SK-N-SH treated with all-trans-retinoic acid at 6 μM for 48 hours (cell line): ENCODE data around the gene SEL1L.

ENCODE experiments used
- ATAC-seq: fragments of 200-7000 bp; cut with Tn5 transposase; 3 replicates; pipeline ENCODE4 v1.9.1; 2020; ENCODE audit warnings: mild to moderate bottlenecking, moderate library complexity
- ARNTL ChIP-seq: fragments of 450-650 bp; formaldehyde crosslinking; IDR thresholded peaks from 2 replicates; pipeline ENCODE4 v1.5.0; 2020; ENCODE audit warnings: low read depth, mild to moderate bottlenecking, moderate library complexity, borderline replicate concordance
- BACH2 ChIP-seq: fragments of 250-450 bp; sonication (Bioruptor Pico); IDR thresholded peaks from 2 replicates; pipeline ENCODE4 v1.9.0; 2021; ENCODE audit warnings: mild to moderate bottlenecking, borderline replicate concordance
- CREB5 ChIP-seq: fragments of 250-450 bp; sonication (Bioruptor Pico); IDR thresholded peaks from 2 replicates; pipeline ENCODE4 v1.5.1; 2020; ENCODE audit warnings: low read depth, mild to moderate bottlenecking, moderate library complexity
- GLIS3 ChIP-seq: fragments of 250-450 bp; sonication (Bioruptor Pico); IDR thresholded peaks from 2 replicates; pipeline ENCODE4 v1.5.0; 2020; ENCODE audit warnings: mild to moderate bottlenecking, moderate library complexity
- ISL1 ChIP-seq: fragments of 250-450 bp; sonication (Bioruptor Pico); IDR thresholded peaks from 2 replicates; pipeline ENCODE4 v2.1.2; 2022; ENCODE audit warnings: mild to moderate bottlenecking, moderate library complexity
- PATZ1 ChIP-seq: fragments of 250-450 bp; sonication (Bioruptor Pico); IDR thresholded peaks from 2 replicates; pipeline ENCODE4 v1.8.0; 2020; ENCODE audit warnings: mild to moderate bottlenecking, moderate library complexity, borderline replicate concordance
- POU6F1 ChIP-seq: fragments of 250-450 bp; sonication (Bioruptor Pico); IDR thresholded peaks from 2 replicates; pipeline ENCODE4 v1.8.0; 2021; ENCODE audit warnings: low read depth, mild to moderate bottlenecking, moderate library complexity, borderline replicate concordance
- PPARA ChIP-seq: fragments of 250-450 bp; sonication (Bioruptor Pico); IDR thresholded peaks from 2 replicates; pipeline ENCODE4 v1.5.0; 2020; ENCODE audit warnings: mild to moderate bottlenecking, borderline replicate concordance
- RARB ChIP-seq: fragments of 250-450 bp; sonication (Bioruptor Pico); IDR thresholded peaks from 2 replicates; pipeline ENCODE4 v1.8.0; 2021; ENCODE audit warnings: mild to moderate bottlenecking, moderate library complexity
- SNAI2 ChIP-seq: fragments of 250-450 bp; sonication (Bioruptor Pico); IDR thresholded peaks from 2 replicates; pipeline ENCODE4 v1.5.0; 2020; ENCODE audit warnings: mild to moderate bottlenecking, moderate library complexity
- TCF4 ChIP-seq: fragments of 250-450 bp; sonication (Bioruptor Pico); IDR thresholded peaks from 2 replicates; pipeline ENCODE4 v1.8.0; 2021; ENCODE audit warnings: mild to moderate bottlenecking, moderate library complexity, borderline replicate concordance
- TOX ChIP-seq: fragments of 250-450 bp; sonication (Bioruptor Pico); IDR thresholded peaks from 2 replicates; pipeline ENCODE4 v1.8.0; 2021; ENCODE audit warnings: mild to moderate bottlenecking, moderate library complexity, borderline replicate concordance
- ZC3H10 ChIP-seq: fragments of 250-450 bp; sonication (Bioruptor Pico); IDR thresholded peaks from 2 replicates; pipeline ENCODE4 v1.5.1; 2021; ENCODE audit warnings: mild to moderate bottlenecking, moderate library complexity
- ZFP3 ChIP-seq: fragments of 250-450 bp; sonication (Bioruptor Pico); IDR thresholded peaks from 2 replicates; pipeline ENCODE4 v1.5.0; 2020; ENCODE audit warnings: mild to moderate bottlenecking, moderate library complexity
- ZFP30 ChIP-seq: fragments of 450-650 bp; formaldehyde crosslinking; IDR thresholded peaks from 2 replicates; pipeline ENCODE4 v1.5.0; 2022; ENCODE audit warnings: mild to moderate bottlenecking, moderate library complexity
- ZNF565 ChIP-seq: fragments of 450-650 bp; formaldehyde crosslinking; conservative IDR thresholded peaks from 2 replicates; pipeline ENCODE4 v1.5.0; 2020; ENCODE audit warnings: low read depth, mild to moderate bottlenecking, moderate library complexity
- ZNF70 ChIP-seq: fragments of 450-650 bp; formaldehyde crosslinking; IDR thresholded peaks from 2 replicates; pipeline ENCODE4 v1.5.0; 2020; ENCODE audit warnings: mild to moderate bottlenecking, moderate library complexity
- ZNF8 ChIP-seq: fragments of 450-650 bp; formaldehyde crosslinking; IDR thresholded peaks from 2 replicates; pipeline ENCODE4 v1.5.0; 2020; ENCODE audit warnings: mild to moderate bottlenecking, moderate library complexity
- TF ChIP-seq, protein P1 (sequence below): fragments of 250-450 bp; sonication (Bioruptor Pico); IDR thresholded peaks from 2 replicates; pipeline ENCODE4 v1.5.1; 2021; ENCODE audit warnings: mild to moderate bottlenecking, moderate library complexity

SEL1L gene

DNA sequence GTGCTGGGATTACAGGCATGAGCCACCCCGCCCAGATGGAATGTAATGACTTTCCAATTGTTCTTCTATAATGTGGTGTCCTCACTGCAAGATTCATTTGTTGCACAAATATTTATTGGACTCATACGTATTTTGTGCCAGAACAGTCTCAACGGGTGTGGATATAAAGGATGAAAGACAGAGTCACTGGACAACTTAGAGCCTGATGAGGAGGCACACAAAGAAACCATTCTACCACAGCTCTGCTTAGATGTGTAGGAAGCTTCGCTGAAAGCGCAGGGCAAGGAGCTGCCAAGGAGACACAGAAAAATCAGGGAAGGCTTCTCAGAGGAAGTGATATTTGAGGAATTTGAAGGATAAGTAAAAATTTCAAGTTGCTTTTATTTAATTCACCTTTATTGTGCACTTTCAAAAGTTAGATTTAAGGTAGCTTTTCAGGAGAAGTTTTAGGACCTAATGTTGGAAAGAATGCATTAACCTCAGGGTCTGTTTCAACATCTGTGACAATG, 92.0 kb downstream of the SEL1L start:
- ATAC-seq: no peak
- no peak for TF ChIP-seq ZC3H10
- TF ChIP-seq, protein P1, sequence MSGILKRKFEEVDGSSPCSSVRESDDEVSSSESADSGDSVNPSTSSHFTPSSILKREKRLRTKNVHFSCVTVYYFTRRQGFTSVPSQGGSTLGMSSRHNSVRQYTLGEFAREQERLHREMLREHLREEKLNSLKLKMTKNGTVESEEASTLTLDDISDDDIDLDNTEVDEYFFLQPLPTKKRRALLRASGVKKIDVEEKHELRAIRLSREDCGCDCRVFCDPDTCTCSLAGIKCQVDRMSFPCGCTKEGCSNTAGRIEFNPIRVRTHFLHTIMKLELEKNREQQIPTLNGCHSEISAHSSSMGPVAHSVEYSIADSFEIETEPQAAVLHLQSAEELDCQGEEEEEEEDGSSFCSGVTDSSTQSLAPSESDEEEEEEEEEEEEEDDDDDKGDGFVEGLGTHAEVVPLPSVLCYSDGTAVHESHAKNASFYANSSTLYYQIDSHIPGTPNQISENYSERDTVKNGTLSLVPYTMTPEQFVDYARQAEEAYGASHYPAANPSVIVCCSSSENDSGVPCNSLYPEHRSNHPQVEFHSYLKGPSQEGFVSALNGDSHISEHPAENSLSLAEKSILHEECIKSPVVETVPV: no peak

- no peak for TF ChIP-seq TOX
- TF ChIP-seq ZNF565: no peak
- no peak for TF ChIP-seq TCF4 (CRISPR knock-in tag)
- TF ChIP-seq POU6F1 (CRISPR knock-in tag): no peak
- TF ChIP-seq ZFP3 (CRISPR knock-in tag): no peak
- no peak for TF ChIP-seq ZNF8 (CRISPR knock-in tag)
- no peak for TF ChIP-seq GLIS3
- no peak for TF ChIP-seq SNAI2
- no peak for TF ChIP-seq BACH2 (CRISPR knock-in tag)
- TF ChIP-seq CREB5 (CRISPR knock-in tag): no peak
- no peak for TF ChIP-seq ZNF70 (CRISPR knock-in tag)
- TF ChIP-seq ZFP30 (CRISPR knock-in tag): no peak
- ATAC-seq: no peak
Observed at GRCh38 chr14:81440041-81440440, 93.6 kb downstream of the SEL1L start.

DNA sequence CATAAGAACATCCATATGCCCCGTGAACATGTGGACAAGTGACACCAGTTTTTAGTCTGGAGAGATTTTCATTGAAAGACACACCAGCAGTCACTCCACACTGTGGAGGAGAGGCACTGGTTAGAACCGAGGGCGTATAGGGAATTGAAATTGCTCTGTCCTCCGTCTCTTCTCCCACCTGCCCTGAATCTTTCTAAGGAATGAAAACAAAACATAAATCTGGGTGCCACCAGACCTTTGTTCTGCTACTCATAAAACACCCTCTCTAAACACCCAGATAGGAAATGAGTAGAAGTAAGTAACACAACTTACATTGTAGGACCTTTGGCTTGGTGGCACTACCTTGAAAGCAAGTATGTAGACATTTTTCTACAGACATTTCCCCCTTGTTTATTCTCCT, 96.4 kb downstream of the SEL1L start:
- TF ChIP-seq BACH2 (CRISPR knock-in tag): no peak
- TF ChIP-seq TOX: no peak
- TF ChIP-seq POU6F1 (CRISPR knock-in tag): no peak
- no peak for TF ChIP-seq GLIS3
- no peak for TF ChIP-seq ARNTL (CRISPR knock-in tag)
- TF ChIP-seq PPARA (CRISPR knock-in tag): no peak
- no peak for TF ChIP-seq ISL1 (CRISPR knock-in tag)
- TF ChIP-seq, protein P1: no peak
- TF ChIP-seq ZNF70 (CRISPR knock-in tag): no peak
- no peak for TF ChIP-seq ZC3H10
- no peak for TF ChIP-seq ZNF565
- ATAC-seq: no peak

GRCh38 chr14:81436296-81437138, 97.1 kb downstream of the SEL1L start:
- no peak for TF ChIP-seq PATZ1 (CRISPR knock-in tag)
- TF ChIP-seq ZC3H10: no peak
- TF ChIP-seq ZNF70 (CRISPR knock-in tag): no peak
- no peak for TF ChIP-seq SNAI2
- TF ChIP-seq TOX: no peak
- TF ChIP-seq TCF4 (CRISPR knock-in tag): no peak
- no peak for TF ChIP-seq RARB (CRISPR knock-in tag)
- TF ChIP-seq ISL1 (CRISPR knock-in tag): no peak
- peak; percentile 99 for ATAC-seq
